Activated naive CD4-positive, alpha-beta T cell treated with anti-CD3 and anti-CD28 coated beads, Interleukin-2, amount 50 U/mL, for 16 hours (primary cell): ENCODE data around the gene BAIAP3.

ENCODE experiments used
- DNase-seq: peaks from one replicate; pipeline ENCODE4 v3.0.0-alpha.2; 2020

BAIAP3 gene

DNA sequence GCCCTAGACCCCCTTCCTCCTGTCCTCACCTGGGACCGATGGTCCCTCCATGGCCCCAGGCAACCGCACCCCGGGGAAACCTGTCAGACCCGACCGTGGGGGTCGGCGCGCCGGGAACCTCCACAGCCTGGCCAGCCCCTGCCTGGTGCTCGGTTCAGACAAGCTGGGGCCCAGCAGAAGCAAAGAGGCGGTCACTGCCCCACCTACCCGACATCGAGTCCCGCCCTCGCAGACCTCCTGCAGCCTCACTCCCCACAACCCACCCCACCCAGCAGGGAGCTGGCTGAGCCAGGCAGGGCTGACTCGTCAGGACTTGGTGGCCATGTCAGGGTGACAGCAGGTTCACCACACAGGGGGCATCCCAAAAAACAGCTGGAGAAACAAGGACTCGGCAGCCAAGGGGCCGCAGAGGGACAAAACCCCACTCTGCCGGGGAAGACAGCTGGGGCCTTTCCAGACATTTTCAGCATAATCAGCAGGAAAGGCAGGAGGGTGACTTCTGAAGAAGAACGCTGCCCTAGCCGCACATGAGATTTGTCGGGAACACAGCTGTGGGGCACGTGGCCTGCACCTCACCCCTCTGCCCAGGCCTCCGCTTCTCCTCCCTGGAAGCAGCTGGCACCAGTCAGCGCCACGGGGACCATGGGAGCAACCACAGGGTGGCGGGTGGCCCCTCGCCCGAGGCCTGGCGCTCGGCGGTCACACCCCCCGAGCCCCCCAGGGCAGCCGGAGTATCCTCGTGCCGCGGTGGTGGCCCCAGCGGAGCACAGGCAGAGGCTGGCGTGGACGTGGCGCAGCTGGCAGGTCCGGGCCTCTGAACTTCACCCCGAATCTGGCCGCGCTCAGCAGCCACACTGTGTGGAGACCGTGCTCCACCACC is 41.2 kb downstream of the BAIAP3 start:
- DNase-seq, result no peak

GRCh38 chr16:1375298-1375640 is 41.8 kb downstream of the BAIAP3 start:
- no peak for DNase-seq

DNA sequence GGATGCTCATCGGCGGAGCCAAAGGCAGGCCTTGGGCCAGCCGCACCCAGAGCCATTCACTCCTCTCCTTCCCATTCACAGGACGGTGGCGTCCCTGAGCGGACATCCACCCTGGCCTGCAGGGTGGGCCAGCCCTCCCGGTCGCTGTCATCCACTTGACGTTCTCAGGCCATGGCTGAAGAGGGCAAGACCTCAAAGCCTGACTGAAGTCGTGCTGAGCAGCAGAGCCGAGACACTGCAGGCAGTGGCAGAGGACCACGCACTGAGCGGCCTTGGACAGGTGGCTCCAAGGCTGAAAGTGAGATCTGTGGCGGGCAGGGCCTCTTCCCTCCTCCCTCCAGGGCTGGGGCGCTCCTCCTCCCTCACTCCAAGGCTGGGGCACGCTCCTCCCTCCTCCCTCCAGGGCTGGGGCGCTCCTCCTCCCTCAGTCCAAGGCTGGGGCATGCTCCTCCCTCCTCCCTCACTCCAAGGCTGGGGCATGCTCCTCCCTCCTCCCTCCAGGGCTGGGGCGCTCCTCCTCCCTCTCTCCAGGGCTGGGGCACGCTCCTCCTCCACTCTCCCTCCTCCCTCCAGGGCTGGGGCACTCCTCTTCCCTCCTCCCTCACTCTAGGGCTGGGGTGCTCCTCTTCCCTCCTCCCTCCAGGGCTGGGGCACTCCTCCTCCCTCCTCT is 42.4 kb downstream of the BAIAP3 start:
- no peak for DNase-seq

GRCh38 chr16:1377406-1378010 is 44.1 kb downstream of the BAIAP3 start:
- DNase-seq, result no peak

- no peak for DNase-seq
Measured at GRCh38 chr16:1378087-1378803, 44.8 kb downstream of the BAIAP3 start.

DNA sequence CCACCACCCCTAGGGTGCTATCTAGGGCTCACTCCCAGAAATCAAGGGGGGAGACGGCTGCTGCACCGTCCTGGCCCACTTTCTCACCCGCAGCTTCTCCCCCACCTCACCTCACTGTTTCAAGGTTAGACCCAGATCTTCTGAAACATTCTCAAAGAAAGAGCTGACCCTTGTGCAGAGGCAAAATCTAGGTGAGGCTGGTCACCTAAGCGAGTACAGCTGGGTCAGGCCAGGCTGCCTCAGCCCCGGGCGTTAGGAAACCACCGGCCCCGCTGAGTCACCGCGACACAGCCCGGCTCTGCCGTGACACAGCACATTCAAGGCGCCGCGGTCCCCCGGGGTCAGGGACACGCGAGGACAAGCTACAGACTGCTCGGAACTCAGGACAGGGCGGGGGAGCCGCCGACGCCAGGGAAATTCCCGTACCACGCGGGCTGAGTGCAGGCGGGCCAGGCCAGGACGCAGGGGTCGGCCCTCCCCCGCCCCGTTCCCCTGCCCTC is 45.4 kb downstream of the BAIAP3 start:
- DNase-seq, result peak; percentile 73

DNA sequence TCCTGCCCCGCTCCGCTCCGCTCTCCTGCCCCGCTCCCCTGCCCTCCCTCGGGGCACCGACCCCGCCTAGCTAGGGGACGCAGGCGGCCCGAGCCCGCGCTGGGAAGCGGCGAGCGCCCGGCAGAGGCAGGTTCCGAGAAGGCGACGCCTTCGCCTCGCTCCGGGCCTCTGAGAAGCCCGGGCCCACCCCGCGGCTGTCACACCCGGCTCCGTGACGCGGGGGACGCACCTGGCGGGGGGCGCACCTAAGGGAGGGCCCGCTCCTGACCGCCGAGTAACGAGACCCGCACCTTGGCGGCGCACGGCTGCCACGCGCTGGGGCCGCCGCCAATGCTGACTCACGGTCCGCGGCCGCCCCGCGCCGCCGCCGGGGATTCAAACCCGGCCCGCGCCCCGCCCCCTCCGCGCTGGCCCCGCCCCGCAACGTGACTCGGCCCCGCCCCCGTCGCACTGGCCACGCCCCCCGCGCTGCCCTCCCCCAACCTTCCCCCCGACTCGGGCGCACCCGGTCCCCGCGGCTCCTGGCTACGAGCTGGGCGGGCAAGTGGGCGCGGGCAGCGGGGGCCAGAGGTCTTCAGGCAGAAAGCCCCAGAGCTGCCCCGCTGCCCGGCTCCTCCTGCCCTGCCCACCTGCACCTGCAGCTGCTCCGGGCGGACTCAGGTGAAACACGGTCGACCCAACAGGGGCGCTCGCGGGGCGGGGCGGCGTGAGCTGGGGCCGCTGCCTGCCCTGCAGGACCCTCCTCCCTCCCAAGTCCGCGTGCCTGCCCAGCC is 46.0 kb downstream of the BAIAP3 start:
- peak; percentile 76 for DNase-seq

DNA sequence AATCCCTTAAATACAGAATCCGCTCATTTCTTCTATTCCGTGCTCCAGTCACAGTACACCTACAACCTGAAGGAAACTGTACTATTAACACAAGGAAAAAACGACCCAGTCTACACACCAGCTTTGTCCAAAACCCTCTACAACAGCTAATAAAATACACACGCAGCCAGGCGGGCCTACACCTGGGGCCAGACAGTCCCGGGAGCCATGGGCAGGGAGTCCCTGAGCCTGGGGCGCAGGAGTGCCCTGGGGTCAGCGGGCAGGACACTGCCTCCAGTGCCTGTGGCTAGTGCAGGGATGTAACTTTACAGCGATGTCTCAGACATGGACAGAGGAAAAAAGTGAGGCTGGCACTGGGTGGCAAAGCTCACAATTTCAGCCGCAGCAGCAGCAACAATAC is 46.8 kb downstream of the BAIAP3 start:
- no peak for DNase-seq

- no peak for DNase-seq
Measured at GRCh38 chr16:1381612-1382406, 48.4 kb downstream of the BAIAP3 start.

DNA sequence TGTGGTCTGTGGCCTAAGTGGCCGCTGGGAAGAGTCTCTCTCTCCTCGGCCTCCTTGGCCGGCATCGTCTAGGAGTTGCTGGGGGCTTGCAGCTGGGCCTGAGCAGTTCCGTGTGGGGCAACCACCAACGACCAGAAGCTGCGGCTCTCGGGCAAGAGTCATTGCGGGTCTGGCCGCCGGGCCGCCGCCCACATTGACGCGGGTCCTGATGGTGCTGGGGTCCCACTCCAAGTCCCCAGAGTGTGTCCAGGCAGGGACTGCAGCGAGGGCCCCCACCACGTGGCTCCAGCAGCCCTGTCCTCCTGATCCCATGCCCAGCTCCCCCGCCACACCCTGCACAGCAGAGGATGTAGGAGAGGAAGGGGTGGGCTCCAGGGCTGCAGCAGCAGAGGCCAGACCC is 50.1 kb downstream of the BAIAP3 start:
- DNase-seq, result no peak

DNA sequence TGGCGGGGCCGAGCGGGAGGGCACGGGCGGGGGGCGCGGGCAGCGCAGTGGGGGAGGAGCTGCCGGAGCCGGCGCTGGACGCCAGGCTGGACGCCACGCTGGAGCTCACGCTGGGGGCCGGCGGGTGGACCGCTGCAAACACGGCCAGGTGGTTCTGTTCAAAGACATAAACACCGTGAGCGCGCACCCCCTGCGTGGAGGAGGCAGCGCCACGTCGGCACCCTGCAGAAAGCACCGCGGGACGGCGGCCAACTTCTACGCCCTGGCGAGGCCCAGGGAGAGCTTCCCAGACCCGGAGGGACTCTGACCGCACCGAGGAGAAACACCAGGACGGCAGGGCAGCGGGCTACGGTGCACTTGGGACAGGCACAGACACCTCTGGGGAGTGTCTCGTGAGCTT is 51.8 kb downstream of the BAIAP3 start:
- no peak for DNase-seq

DNA sequence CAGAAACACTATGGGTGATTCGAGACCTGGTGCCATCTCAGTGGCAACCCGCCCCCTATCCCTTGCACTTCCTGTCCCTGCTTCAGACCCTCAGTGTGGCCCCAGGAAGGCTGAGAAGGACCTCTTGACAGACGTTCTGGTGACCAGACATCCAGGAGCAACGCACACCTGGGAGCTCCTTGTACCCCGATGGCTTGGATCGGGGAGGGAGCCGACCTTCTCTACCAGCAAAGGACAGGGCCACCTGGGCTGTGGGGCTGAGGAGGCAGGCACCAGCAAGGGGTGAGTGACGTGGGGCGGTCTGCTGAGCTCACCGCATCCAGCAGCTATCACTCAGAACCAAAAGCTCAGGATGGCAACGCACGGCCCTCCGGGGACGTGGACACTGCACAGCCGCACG is 53.9 kb downstream of the BAIAP3 start:
- DNase-seq, result no peak

DNA sequence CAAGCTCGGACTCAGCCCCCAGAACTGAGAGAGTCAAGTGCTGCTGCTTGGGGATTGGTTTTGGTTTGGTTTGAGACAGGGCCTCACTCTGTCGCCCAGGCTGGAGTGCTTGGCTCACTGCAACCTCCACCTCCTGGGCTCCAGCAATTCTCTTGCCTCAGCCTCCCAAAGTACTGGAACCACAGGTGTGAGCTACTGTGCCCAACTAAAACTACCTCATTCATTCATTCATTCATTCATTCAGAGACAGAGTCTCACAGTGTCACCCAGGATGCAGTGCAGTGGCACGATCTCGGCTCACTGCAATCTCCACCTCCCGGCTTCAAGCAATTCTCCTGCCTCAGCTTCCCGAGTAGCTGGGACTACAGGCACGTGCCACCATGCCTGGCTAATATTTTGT is 56.3 kb downstream of the BAIAP3 start:
- no peak for DNase-seq

- no peak for DNase-seq
Measured at GRCh38 chr16:1390239-1390779, 56.9 kb downstream of the BAIAP3 start.

DNA sequence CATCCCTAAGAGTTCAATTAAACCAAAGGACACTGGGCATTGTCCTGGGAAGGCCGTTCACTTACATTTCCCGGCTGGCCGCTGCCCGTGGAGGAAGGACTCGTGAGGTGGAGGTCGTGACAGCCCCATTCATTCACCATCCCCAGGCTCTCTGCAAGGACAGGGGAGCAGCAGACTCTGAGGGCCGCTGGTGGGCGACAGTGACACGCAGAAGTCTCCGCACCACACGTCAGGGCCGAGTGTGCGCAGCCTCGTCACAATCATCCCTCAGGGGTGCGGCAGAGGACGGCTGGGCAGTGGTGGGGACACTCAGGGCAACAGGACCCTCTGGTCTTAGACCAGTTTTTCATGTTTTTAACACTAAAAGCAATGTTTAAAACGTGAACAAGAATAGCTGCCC is 59.4 kb downstream of the BAIAP3 start:
- DNase-seq, result no peak

GRCh38 chr16:1393613-1394176 is 60.2 kb downstream of the BAIAP3 start:
- DNase-seq, result no peak

DNA sequence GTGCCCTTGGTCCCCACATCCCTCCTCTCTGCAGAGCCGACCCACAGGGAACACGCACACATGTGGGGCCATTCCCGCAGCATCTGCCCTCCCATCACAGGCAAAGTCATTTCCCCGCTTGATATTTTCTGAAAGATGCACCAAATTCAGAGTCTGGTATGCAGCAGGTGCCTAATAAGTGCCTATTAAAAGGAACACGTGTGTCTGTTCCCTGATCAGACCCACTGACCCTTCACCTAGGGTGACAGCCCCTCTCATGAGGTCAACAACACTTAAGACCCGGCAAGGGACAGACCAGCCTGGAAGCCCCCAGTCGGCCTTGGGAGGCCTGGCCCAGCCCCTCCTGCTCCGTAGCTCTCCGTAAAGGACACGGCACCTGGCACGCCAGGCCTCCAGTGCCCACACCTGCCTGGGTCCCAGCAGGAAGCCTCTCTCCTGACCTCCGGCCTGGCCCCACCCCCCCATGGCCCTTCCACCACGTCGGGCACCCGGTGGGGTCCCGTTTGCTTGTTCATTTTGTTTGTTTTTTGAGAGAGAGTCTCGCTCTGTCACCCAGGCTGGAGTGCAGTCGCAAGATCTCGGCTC is 61.0 kb downstream of the BAIAP3 start:
- DNase-seq, result no peak

DNA sequence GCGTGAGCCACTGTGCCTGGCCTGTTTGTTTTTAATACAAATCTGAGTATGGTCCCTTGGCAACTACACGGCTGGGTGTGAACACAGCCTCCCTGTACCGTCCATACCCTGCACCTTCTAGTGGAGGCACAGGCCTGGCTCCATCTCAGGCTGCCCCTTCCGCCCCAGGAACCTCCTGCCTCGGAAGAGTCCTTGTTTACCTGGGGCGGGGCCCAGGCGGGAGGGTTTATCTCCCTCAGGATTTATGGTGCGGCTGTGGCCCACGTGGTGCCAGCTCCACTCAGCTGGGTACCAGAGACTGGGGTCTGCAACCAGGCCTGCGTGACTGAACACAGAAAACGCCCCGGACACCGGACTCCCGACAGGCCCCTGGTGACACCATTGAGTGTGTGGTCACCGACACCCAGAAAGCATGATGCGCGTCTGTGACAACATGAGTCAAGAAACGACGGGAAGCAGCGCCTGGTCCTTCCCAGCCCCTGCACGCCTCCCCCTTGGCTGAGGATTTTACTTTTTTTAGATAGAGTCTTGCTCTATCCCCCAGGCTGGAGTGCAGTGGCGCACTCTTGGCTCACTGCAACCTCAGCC is 62.1 kb downstream of the BAIAP3 start:
- DNase-seq, result no peak

GRCh38 chr16:1397779-1398178 is 64.3 kb downstream of the BAIAP3 start:
- no peak for DNase-seq

- no peak for DNase-seq
Measured at GRCh38 chr16:1398351-1398750, 64.9 kb downstream of the BAIAP3 start.
